Non-pigmented ciliary epithelial cell (primary cell): ENCODE measurements around the gene PCDHA6.
"Not testable (repeated sequence)": the region's sequence is repeated elsewhere in the genome, so short reads cannot be mapped to it uniquely, and the experiment has no call there.

Source experiments
- DNase-seq: peaks from one replicate; pipeline ENCODE4 v3.0.0-alpha.2; 2010; ENCODE audit warnings: low read depth

PCDHA6 gene

GRCh38 chr5:140821375-140822280 lies 6.1 kb upstream of the PCDHA6 start, which contains the start of gene PCDHA5:
PCDHA5 (plus strand) TSS chr5:140821613.
- no peak for DNase-seq

- DNase-seq, result no peak
Measured at GRCh38 chr5:140822281-140822629, 5.5 kb upstream of the PCDHA6 start.

GRCh38 chr5:140822969-140823368 lies 4.8 kb upstream of the PCDHA6 start:
- DNase-seq, result not testable (repeated sequence)

GRCh38 chr5:140823475-140823874 lies 4.3 kb upstream of the PCDHA6 start:
- DNase-seq, result no peak

- no peak for DNase-seq
Measured at GRCh38 chr5:140828362-140828737, 590 bp downstream of the PCDHA6 start.

- DNase-seq, result not testable (repeated sequence)
Measured at GRCh38 chr5:140829511-140830501, 2.0 kb downstream of the PCDHA6 start.

GRCh38 chr5:140833993-140834392 lies 6.2 kb downstream of the PCDHA6 start, which contains the start of gene PCDHA7:
PCDHA7 (plus strand) TSS chr5:140834269; CDS start chr5:140834384, 115 bp downstream.
- no peak for DNase-seq

GRCh38 chr5:140834439-140835008 lies 6.8 kb downstream of the PCDHA6 start:
- DNase-seq, result not testable (repeated sequence)

- no peak for DNase-seq
Measured at GRCh38 chr5:140835622-140836510, 8.1 kb downstream of the PCDHA6 start.

GRCh38 chr5:140840978-140841962 lies 13.5 kb downstream of the PCDHA6 start, which contains the start of gene PCDHA8:
PCDHA8 (plus strand) TSS chr5:140841187; CDS start chr5:140841322, 135 bp downstream.
- DNase-seq, result no peak

GRCh38 chr5:140842798-140843733 lies 15.3 kb downstream of the PCDHA6 start:
- no peak for DNase-seq

GRCh38 chr5:140848139-140849102 lies 20.7 kb downstream of the PCDHA6 start, which contains the start of gene PCDHA9:
PCDHA9 (plus strand) TSS chr5:140848382; CDS start chr5:140848496, 114 bp downstream.
- not testable (repeated sequence) for DNase-seq

GRCh38 chr5:140849831-140850634 lies 22.3 kb downstream of the PCDHA6 start:
- DNase-seq, result not testable (repeated sequence)

- DNase-seq, result no peak
Measured at GRCh38 chr5:140855772-140856674, 28.3 kb downstream of the PCDHA6 start, which contains the start of gene PCDHA10. PCDHA10 (plus strand) TSS chr5:140855897; CDS start chr5:140856049, 152 bp downstream.
